B cell (primary cell): ENCODE data around the gene CYYR1.

ENCODE experiments used
- EZH2 ChIP-seq: IDR thresholded peaks from 2 replicates; pipeline ENCODE4 v1.6.1; 2012; ENCODE audit warnings: borderline replicate concordance, low read depth, mild to moderate bottlenecking, moderate library complexity, low read length; ENCODE audit not compliant: insufficient read depth, poor library complexity, severe bottlenecking
- TF ChIP-seq, protein P1 (sequence below): fragments of 200-600 bp; IDR thresholded peaks from one replicate; pipeline ENCODE4 v1.8.0; 2022; ENCODE audit warnings: antibody characterized with exemption, mild to moderate bottlenecking

DNA sequence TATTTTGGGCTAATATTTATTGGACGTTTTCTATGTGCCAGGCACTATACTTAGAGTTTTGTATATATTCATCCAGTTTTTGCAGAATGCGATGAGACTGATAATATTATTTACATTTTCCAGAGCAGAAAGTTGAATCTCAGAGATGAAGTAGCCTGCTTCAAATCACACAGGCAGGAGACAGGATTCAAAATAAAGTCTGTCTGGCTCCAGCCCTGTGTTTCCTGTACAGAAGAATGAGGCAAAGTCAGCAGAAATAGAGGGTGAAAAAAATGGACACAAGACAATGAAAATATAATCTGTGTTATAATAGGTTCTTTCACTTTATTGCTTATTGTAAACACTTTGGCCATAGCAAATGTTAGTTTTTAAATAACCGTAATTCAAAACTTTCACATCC is 107.2 kb downstream of the CYYR1 start:
- TF ChIP-seq, protein P1, sequence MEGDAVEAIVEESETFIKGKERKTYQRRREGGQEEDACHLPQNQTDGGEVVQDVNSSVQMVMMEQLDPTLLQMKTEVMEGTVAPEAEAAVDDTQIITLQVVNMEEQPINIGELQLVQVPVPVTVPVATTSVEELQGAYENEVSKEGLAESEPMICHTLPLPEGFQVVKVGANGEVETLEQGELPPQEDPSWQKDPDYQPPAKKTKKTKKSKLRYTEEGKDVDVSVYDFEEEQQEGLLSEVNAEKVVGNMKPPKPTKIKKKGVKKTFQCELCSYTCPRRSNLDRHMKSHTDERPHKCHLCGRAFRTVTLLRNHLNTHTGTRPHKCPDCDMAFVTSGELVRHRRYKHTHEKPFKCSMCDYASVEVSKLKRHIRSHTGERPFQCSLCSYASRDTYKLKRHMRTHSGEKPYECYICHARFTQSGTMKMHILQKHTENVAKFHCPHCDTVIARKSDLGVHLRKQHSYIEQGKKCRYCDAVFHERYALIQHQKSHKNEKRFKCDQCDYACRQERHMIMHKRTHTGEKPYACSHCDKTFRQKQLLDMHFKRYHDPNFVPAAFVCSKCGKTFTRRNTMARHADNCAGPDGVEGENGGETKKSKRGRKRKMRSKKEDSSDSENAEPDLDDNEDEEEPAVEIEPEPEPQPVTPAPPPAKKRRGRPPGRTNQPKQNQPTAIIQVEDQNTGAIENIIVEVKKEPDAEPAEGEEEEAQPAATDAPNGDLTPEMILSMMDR, result no peak
- TF ChIP-seq EZH2, result no peak
